Heart left ventricle (tissue), 13 donors: ENCODE results near the gene UGDH.

Experiments used
- CTCF ChIP-seq, 12 donors: fragments of 200-600 bp; sonication (generic) in 4 of 12; IDR thresholded peaks; one replicate each; pipeline versions ENCODE4 v1.5.0 to v1.8.0; 2018 to 2022; ENCODE audit warnings: antibody characterized with exemption in 12 of 12, mild to moderate bottlenecking in 5 of 12
- POLR2A ChIP-seq, 2 donors: fragments of 450-650 bp; IDR thresholded peaks; one replicate each; pipeline ENCODE4 v1.6.1; 2017; ENCODE audit warnings: antibody characterized with exemption in 2 of 2, mild to moderate bottlenecking in 2 of 2, moderate library complexity in 2 of 2
- donor health status: ischemic (EF 13 %, LVEDD 7.1; RV severe dilation, severe dysfunction).
- donor health status: DM: no; HTN: yes; CAD: no.
- donor health status: DM: no; HTN: no; CAD: no.
- donor health status: ischemic (EF 25% LVEDD 6.9; RV normal size, moderate dysfunction).
- donor health status: ischemic (EF 25% LVEDD 5.7; RV mildly dilated, moderate dysfunction).
- donor health status: ischemic (EF 35%, LVEDD 5.7; RV mildly dilated, moderate dysfunction).
- donor health status: nonischemic (EF 11% LVEDD 7.7; RV severe dilation, severe dysfunction).
- donor health status: DM: yes; HTN: yes; CAD: no.
- donor health status: PGD.
- donor health status: ischemic (EF 29% LVEDD 5.4; RV normal size, mild dysfunction).
- donor health status: nonischemic (EF 23%, LVEDD 6.1; RV moderate dilation, normal function).

- no peak for TF ChIP-seq POLR2A (IDR thresholded peaks at IDR 0.05)
- no peak for TF ChIP-seq CTCF (IDR thresholded peaks at IDR 0.05)
Measured at GRCh38 chr4:39569209-39569608, 42.0 kb upstream of the UGDH start.
